Peyer's patch (tissue), 4 donors: Measurements from ENCODE around the gene CBARP. TPM values are rescaled to one million over a fixed set of nuclear protein-coding genes. Genes with fewer than 3 reads are reported as not detected.

Experiments
- DNase-seq, 3 donors: peaks; one replicate each; pipeline ENCODE4 v3.0.0-alpha.2; 2017 to 2019
- H3K27ac ChIP-seq, 4 donors: fragments of 200-600 bp; sonication (generic); one replicate each; pipeline ENCODE4 v1.5.1; 2016 to 2019
- H3K27me3 ChIP-seq, 2 donors: fragments of 200-600 bp; sonication (generic); one replicate each; pipeline ENCODE4 v1.5.1; 2019
- H3K36me3 ChIP-seq, 3 donors: fragments of 200-600 bp; sonication (generic); one replicate each; pipeline ENCODE4 v1.5.1; 2016 to 2019
- H3K4me1 ChIP-seq, 4 donors: fragments of 200-600 bp; sonication (generic); one replicate each; pipeline ENCODE4 v1.5.1; 2016 to 2019
- H3K4me3 ChIP-seq, 4 donors: fragments of 200-600 bp; sonication (generic); 1 replicate in 3 of 4; 2 replicates in 1 of 4; pipeline ENCODE4 v1.5.1; 2016 to 2019; ENCODE audit warnings: mild to moderate bottlenecking in 1 of 4
- H3K9me3 ChIP-seq, 4 donors: fragments of 200-600 bp; sonication (generic); one replicate each; pipeline ENCODE4 v1.5.1; 2016 to 2019; ENCODE audit warnings: mild to moderate bottlenecking in 1 of 4
- POLR2A ChIP-seq, 2 donors: fragments of 450-650 bp; IDR thresholded peaks; one replicate each; pipeline ENCODE4 v1.5.1; 2017; ENCODE audit warnings: antibody characterized with exemption in 2 of 2, mild to moderate bottlenecking in 2 of 2, moderate library complexity in 2 of 2
- total RNA-seq, 4 donors: library from RNA; depleted of rRNA; stranded (reverse); fragments of >200 nt; gene quantifications; one replicate each; pipeline ENCODE4 v1.1.0, GENCODE V29; 2016
- TF ChIP-seq, protein P1 (sequence below), 6 experiments: fragments of 450-650 bp in 4 of 6; fragments of 200-600 bp in 2 of 6; sonication (generic) in 1 of 6; IDR thresholded peaks; one replicate each; pipeline ENCODE4 v1.5.1; 2017 to 2019; ENCODE audit warnings: antibody characterized with exemption in 6 of 6, mild to moderate bottlenecking in 3 of 6, moderate library complexity in 1 of 6

CBARP gene
- total RNA-seq, 4 donors from 2014 or later = 1.9 TPM; not detected in 3

DNA sequence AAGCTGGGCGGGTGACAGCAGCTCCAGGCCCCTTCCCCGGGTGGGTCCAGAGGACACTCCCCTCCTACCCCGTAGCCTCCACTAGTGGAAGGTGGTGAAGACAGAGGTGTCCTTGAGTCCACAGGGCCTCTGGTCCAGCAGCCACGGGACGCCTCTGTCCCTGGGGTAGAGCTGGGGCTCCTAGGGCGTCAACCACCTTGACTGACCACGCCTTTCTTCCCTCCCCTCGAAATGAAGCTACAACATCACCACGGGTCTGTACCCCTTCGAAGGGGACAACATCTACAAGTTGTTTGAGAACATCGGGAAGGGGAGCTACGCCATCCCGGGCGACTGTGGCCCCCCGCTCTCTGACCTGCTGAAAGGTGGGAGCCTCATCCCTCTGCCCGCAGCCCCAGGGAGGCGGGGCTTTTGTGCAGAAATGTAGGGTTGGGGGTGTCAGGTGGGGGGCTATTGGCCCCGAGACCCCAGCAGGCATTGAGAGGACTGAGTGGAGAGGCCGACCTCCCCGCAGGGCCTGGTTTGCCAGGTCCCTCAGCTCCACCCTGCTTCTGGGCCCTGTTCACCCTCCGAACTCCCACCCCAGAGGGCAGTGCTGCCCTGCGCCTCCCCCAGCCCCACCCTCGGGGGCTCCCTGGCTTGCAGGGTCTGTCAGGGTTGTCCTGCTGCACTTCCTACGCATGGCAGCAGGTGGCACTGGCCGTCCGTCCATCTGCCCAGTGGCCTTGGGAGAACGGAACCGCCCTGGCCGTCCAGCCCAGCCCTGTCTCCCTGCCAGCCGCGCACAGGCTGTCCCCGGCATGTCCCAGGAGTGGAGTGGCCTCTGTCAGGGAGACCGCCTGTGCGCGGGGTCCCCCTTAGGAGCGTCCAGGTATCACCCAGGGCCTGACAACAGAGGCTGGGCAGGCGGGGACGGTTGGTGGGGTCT, 16.6 kb downstream of the CBARP start:
- Histone ChIP-seq H3K27ac (no peak overlapping the region), H3K4me3 (no peak overlapping the region), H3K9me3 (no peaks in the 10 kb centered on the region), H3K27me3 (no peaks in the 10 kb centered on the region), H3K4me1 (peaks cover 0 to 21% (median 0%) of the 10 kb centered on the region in 4 donors), H3K36me3 (peaks cover 0 to 62% (median 0%) of the 10 kb centered on the region in 3 donors)
- TF ChIP-seq POLR2A (IDR thresholded peaks at IDR 0.05) = no peak
- TF ChIP-seq, protein P1, sequence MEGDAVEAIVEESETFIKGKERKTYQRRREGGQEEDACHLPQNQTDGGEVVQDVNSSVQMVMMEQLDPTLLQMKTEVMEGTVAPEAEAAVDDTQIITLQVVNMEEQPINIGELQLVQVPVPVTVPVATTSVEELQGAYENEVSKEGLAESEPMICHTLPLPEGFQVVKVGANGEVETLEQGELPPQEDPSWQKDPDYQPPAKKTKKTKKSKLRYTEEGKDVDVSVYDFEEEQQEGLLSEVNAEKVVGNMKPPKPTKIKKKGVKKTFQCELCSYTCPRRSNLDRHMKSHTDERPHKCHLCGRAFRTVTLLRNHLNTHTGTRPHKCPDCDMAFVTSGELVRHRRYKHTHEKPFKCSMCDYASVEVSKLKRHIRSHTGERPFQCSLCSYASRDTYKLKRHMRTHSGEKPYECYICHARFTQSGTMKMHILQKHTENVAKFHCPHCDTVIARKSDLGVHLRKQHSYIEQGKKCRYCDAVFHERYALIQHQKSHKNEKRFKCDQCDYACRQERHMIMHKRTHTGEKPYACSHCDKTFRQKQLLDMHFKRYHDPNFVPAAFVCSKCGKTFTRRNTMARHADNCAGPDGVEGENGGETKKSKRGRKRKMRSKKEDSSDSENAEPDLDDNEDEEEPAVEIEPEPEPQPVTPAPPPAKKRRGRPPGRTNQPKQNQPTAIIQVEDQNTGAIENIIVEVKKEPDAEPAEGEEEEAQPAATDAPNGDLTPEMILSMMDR (IDR thresholded peaks at IDR 0.05) = peak in 5 of 6 experiments; percentile 17 to 73 (median 51)
- DNase-seq = peak in 2 of 3 donors; percentile 69 to 71

DNA sequence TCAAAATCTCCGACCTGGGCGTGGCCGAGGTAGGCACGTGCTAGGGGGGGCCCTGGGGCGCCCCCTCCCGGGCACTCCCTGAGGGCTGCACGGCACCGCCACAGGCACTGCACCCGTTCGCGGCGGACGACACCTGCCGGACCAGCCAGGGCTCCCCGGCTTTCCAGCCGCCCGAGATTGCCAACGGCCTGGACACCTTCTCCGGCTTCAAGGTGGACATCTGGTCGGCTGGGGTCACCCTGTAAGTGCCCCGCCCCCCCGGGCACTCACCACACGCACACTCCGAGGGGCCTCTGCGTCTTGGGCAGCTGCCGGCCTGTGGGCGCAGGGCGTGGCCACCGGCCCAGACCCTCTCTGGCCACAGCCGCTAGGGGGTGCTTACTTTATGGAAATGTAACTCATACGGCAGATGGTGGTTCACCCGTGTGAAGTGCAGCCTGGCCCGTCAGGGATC, 17.3 kb downstream of the CBARP start:
- Histone ChIP-seq H3K27me3 (no peaks in the 10 kb centered on the region), H3K4me3 (no peak overlapping the region), H3K9me3 (no peaks in the 10 kb centered on the region), H3K36me3 (peaks cover 0 to 55% (median 0%) of the 10 kb centered on the region in 3 donors), H3K27ac (no peak overlapping the region), H3K4me1 (peaks cover 0 to 29% (median 0%) of the 10 kb centered on the region in 4 donors)
- no peak for TF ChIP-seq POLR2A (IDR thresholded peaks at IDR 0.05)
- TF ChIP-seq, protein P1 (IDR thresholded peaks at IDR 0.05) = no peak
- no peak for DNase-seq

DNA sequence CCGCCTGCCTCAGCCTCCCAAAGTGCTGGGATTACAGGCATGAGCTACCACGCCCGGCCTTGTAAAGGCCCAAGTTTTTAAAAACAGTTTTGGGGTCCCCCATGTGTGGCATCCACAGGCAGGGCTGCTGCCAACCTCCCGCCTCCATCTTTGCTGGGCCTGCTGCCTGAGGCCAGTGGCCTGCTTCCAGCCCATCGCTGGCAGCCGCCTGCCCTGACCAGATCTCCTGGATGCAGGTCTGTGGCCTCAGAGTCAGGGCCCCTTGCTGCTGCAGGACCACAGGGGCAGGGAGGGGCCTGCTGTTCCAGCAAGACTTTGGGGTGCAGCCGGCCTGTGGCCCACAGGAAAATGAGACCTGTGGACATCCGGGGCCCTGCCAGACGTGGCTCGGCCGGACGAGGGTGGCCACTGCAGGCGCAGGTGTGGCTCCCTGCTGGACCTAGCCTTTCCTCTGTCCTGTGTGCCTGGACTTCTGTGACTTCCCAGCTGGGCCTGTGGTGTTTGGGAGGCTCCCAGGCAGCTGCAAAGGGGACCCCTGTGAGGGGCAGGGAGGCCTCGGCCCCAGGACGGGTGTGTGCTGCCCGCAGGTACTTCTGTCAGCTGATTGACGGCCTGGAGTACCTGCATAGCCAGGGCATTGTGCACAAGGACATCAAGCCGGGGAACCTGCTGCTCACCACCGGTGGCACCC, 17.9 kb downstream of the CBARP start:
- H3K27ac ChIP-seq = no peak overlapping the region
- no peak for TF ChIP-seq POLR2A (IDR thresholded peaks at IDR 0.05)
- TF ChIP-seq, protein P1 (IDR thresholded peaks at IDR 0.05) = no peak
- H3K9me3 ChIP-seq = no peaks in the 10 kb centered on the region
- no peak for DNase-seq
- H3K4me1 ChIP-seq = peaks cover 0 to 34% (median under 1%) of the 10 kb centered on the region in 4 donors
- H3K36me3 ChIP-seq = peaks cover 0 to 53% (median 0%) of the 10 kb centered on the region in 3 donors
- H3K4me3 ChIP-seq = no peak overlapping the region
- H3K27me3 ChIP-seq = no peaks in the 10 kb centered on the region

DNA sequence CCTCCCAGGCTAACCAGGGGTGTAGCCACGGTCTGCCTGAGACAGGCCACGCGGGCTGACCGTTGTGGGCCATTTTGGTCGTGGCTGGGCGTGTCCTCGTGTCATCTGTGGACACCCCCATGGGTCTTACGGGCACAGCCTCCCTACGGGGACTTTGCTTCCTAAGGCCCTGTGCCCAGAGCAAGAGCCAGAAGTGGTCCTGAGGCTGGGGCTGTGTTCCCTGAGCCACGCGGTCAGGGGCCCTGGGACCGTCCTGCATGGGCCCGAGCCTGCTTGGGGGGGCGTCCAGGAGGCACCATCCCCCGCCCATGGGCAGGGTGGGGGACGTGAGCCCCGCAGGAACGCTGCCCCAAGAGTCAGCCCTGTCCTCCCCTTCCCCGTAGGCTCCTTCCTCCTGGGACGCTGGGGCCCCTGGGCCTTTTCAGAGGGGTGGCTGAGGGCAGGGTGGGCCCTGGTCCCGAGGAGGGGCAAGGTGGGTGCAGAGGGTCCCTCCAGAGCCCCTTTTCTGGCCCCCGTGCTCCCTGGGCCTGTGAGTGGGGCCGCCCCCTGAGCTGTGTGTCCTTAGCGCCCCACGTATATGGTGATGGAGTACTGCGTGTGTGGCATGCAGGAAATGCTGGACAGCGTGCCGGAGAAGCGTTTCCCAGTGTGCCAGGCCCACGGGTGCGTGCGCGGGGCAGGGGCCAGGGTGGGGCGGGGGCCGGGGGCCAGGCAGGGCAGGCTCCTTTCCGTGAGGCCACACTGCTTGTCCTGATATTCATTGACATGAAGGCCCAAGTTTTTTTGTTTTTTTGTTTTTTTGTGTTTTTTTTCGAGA, 18.8 kb downstream of the CBARP start:
- H3K27me3 ChIP-seq = no peaks in the 10 kb centered on the region
- TF ChIP-seq, protein P1 (IDR thresholded peaks at IDR 0.05) = no peak
- TF ChIP-seq POLR2A (IDR thresholded peaks at IDR 0.05) = no peak
- H3K4me3 ChIP-seq = no peak overlapping the region
- peak overlapping the region in 3 of 4 donors; percentile 9 to 67 (median 44) for H3K27ac ChIP-seq
- peaks cover 0 to 44% (median 5%) of the 10 kb centered on the region in 4 donors for H3K4me1 ChIP-seq
- H3K36me3 ChIP-seq = peaks cover 0 to 44% (median 0%) of the 10 kb centered on the region in 3 donors
- DNase-seq = no peak
- H3K9me3 ChIP-seq = no peaks in the 10 kb centered on the region

DNA sequence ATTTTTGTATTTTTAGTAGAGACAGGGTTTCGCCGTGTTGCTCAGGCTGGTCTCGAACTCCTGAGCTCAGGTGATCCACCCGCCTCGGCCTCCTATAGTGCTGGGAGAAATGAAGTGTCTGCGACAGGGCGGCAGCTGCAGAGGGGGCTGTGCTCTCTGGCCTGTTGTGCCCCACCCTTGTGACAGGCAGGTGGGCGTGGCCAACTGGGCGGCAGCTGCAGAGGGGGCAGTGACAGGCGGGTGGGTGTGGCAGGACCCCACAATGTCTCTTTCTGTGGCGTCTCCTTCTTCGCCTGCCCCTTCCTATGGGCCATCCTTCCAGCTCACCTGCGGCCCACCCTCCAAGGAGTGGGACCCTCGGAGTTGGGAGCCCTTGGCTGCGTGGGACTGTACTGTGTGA, 20.4 kb downstream of the CBARP start:
- Histone ChIP-seq H3K4me3 (no peak overlapping the region), H3K36me3 (peaks cover 0 to 28% (median 0%) of the 10 kb centered on the region in 3 donors), H3K4me1 (peaks cover 0 to 54% (median 9%) of the 10 kb centered on the region in 4 donors), H3K27me3 (no peaks in the 10 kb centered on the region), H3K27ac (peak overlapping the region in 1 of 4 donors; percentile 13), H3K9me3 (no peaks in the 10 kb centered on the region)
- no peak for DNase-seq
- TF ChIP-seq, protein P1 (IDR thresholded peaks at IDR 0.05) = no peak
- TF ChIP-seq POLR2A (IDR thresholded peaks at IDR 0.05) = no peak
